SU-DHL-6 (cell line): ENCODE results near the gene ZHX3.

Source experiments
- EZH2phosphoT487 ChIP-seq: fragments of 200-600 bp; sonication (generic), shearing (Covaris generic); conservative IDR thresholded peaks from 2 replicates; pipeline ENCODE4 v1.6.1; 2018; ENCODE audit warnings: mild to moderate bottlenecking, antibody characterized with exemption, low read length, moderate library complexity, mixed read lengths
- TF ChIP-seq, protein P1 (sequence below): fragments of 200-600 bp; sonication (generic); IDR thresholded peaks from one replicate; pipeline ENCODE4 v1.5.1; 2017; ENCODE audit warnings: antibody characterized with exemption, mild to moderate bottlenecking, low read length, moderate library complexity; ENCODE audit not compliant: insufficient read depth, poor library complexity, severe bottlenecking

DNA sequence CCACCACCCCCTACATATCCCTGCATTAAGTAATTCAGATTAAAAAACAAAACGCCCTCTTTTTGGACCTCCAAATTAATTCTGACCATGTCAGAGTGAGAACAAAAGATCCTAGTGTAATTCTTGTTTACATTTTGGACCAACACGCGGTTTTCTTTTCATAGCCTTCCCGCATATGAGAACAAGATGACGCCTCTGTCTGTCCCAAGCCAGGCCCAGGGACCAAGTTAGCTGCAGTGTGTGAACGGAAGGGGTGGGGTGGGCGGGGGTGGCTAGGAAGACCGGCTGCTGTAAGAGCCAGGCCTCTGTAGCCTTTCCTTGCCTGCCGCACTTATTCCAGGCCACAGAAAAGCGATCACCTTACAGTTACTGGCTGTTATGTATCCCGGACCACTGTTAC, 112.2 kb downstream of the ZHX3 start:
- TF ChIP-seq EZH2phosphoT487: no peak
- TF ChIP-seq, protein P1, sequence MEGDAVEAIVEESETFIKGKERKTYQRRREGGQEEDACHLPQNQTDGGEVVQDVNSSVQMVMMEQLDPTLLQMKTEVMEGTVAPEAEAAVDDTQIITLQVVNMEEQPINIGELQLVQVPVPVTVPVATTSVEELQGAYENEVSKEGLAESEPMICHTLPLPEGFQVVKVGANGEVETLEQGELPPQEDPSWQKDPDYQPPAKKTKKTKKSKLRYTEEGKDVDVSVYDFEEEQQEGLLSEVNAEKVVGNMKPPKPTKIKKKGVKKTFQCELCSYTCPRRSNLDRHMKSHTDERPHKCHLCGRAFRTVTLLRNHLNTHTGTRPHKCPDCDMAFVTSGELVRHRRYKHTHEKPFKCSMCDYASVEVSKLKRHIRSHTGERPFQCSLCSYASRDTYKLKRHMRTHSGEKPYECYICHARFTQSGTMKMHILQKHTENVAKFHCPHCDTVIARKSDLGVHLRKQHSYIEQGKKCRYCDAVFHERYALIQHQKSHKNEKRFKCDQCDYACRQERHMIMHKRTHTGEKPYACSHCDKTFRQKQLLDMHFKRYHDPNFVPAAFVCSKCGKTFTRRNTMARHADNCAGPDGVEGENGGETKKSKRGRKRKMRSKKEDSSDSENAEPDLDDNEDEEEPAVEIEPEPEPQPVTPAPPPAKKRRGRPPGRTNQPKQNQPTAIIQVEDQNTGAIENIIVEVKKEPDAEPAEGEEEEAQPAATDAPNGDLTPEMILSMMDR: no peak
